AG09319 (cell line): ENCODE results near the gene C2CD2.
A peak's percentile ranks its signal among the peaks of the same experiment; 100 is the strongest.
"Not testable (repeated sequence)": the region's sequence is repeated elsewhere in the genome, so short reads cannot be mapped to it uniquely, and the experiment has no call there.

Experiments used
- DNase-seq: peaks from one replicate; pipeline ENCODE4 v3.0.0-alpha.2; 2010; ENCODE audit warnings: low read depth; ENCODE audit errors: extremely low read depth
- TF ChIP-seq, protein P1 (sequence below): IDR thresholded peaks from 2 replicates; pipeline ENCODE4 v1.5.1; 2011; ENCODE audit warnings: low read depth, mild to moderate bottlenecking, inconsistent platforms, low read length, moderate library complexity

C2CD2 gene

DNA sequence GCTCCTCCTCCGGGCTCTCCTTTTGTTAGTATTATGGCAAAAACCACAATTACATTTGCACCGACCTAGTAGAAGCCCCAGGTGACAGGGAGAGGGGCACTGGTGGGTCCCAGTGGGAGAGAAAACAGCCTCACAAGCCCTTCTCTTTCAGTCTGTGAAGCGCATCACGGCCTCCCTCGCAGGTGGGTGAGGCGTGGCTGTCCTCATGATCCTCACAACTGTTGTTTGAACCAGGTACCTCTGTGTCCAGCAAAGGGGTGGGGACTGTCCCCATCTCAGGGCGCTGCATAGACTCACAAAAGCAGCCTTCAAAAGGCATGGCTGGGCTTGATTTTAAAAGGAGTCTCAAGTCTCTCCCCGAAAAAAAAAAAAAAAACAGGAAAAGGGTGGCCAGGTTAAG lies 7.9 kb upstream of the C2CD2 start:
- DNase-seq = no peak
- TF ChIP-seq, protein P1, sequence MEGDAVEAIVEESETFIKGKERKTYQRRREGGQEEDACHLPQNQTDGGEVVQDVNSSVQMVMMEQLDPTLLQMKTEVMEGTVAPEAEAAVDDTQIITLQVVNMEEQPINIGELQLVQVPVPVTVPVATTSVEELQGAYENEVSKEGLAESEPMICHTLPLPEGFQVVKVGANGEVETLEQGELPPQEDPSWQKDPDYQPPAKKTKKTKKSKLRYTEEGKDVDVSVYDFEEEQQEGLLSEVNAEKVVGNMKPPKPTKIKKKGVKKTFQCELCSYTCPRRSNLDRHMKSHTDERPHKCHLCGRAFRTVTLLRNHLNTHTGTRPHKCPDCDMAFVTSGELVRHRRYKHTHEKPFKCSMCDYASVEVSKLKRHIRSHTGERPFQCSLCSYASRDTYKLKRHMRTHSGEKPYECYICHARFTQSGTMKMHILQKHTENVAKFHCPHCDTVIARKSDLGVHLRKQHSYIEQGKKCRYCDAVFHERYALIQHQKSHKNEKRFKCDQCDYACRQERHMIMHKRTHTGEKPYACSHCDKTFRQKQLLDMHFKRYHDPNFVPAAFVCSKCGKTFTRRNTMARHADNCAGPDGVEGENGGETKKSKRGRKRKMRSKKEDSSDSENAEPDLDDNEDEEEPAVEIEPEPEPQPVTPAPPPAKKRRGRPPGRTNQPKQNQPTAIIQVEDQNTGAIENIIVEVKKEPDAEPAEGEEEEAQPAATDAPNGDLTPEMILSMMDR = no peak

DNA sequence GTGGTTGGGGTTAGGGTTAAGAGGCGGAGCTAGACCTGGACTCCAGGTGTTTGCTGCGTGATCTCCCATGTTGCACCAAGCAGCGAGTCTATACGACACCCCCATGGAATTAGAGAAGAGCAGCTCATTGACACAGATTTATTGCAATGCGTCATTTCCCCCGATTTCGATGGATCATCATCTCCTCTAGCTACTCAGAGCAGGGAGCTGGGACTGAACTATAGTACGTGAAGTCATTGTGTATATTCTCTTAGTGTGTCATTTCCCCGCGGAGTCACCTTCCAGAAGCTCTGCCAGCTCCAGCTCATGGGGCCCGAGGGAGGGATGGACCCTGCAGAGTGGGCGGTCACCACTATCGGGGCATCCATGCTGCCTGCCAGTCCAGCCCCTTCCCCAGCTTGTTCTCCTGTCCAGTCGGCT lies 7.5 kb upstream of the C2CD2 start:
- DNase-seq = no peak
- TF ChIP-seq, protein P1 = no peak

DNA sequence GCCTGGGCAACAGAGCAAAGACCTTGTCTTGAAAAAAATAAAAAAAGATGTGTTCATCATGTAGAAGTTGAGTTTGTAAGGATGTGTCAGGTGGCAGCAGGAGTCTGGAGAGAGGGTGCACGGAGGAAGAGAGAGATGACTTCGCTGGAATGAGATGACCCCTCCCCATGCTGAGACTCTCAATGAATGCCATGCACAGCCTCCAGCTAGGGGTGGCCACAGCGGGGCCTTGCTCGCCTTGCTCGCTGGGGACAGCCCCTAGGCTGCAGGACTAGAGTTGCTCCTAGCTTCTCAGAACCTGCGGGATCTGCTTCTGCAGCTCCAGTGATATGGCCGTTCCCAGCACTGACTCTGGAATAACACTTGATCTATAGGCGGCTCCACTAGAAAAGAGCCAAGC lies 6.6 kb upstream of the C2CD2 start:
- no peak for DNase-seq
- TF ChIP-seq, protein P1 = no peak

DNA sequence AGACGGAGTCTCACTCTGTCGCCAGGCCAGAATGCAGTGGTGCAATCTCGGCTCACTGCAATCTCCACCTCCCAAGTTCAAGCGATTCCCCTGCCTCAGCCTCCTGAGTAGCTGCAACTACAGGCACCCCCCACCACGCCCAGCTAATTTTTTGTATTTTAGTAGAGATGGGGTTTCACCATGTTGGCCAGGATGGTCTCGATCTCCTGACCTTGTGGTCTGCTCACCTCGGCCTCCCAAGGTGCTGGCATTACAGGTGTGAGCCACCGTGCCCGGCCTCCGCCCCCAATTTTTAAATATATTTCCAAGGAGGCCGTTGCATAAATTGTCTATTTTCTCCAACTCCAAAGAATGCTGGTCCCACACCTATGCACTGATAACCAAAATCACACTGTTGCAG lies 5.9 kb upstream of the C2CD2 start:
- not testable (repeated sequence) for DNase-seq

DNA sequence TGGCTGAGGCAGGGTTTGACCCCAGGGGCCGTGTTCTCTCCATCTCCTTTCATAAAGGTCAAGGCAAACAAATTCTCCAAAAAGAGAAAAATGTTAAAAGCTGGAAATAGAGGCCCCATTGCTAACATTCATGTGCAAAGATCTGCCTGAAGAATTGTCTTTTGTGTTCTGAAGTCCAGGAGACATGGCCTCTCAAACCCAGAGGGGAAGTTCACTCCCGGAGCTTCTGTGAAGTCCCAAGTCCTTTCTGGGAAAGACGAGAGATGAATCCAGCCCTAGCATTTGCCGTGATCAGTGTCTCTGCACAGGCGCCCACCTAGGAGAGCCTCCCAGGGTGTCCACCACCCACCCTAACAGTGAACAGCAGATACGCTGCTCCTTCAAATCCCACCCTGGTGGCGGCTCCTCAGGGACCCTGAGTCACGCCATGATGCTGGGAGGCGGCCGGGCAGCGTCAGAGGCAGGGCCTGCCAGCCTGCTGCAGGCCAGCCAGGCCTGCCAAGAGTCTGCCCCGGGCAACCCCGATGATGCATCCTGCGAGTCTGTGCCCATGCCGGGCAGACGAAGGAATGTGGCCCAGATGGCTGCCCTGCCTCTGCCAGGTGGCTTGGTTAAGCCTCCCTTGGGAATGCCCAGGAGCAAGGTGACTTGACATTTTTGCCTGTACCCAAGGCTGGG lies 5.2 kb upstream of the C2CD2 start:
- DNase-seq = no peak
- TF ChIP-seq, protein P1 = no peak

DNA sequence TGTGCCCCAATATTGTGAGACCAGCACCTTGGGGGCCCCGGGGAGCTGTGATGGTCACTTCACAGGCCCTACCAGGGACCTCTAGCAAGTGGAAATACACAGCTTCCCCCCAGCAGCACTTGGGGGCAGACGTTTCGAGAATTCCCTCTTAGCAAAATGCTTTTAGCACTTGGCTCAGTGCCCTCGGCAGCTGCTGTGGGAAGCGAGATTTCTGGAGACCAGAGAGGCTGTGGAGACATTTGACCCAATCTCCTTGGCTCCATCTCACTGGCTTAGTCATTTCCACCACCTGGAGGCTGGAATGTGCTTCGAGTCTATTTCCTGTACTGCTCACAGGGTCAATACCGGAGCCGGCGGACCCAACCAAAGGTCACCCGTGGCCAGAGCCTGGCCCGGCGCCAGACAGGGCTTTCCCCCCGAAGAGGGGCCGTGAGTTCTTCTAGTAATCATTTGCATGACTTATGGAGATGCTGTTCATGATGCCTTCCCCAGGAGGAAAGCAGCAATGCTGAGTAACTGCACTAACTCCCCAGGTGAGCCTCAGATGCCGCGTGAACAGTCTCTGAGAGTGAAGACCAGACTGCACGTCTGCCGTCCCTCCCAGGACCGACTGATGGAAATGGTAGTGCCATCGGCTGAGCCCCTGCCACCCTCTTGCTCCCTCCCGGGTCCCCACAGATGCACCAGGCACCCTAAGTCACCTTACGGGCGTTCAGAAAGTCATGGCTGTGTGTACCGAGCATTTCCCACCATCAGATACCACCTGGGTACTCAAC lies 4.4 kb upstream of the C2CD2 start:
- peak; percentile 49 for DNase-seq
- TF ChIP-seq, protein P1 = peak; percentile 31

DNA sequence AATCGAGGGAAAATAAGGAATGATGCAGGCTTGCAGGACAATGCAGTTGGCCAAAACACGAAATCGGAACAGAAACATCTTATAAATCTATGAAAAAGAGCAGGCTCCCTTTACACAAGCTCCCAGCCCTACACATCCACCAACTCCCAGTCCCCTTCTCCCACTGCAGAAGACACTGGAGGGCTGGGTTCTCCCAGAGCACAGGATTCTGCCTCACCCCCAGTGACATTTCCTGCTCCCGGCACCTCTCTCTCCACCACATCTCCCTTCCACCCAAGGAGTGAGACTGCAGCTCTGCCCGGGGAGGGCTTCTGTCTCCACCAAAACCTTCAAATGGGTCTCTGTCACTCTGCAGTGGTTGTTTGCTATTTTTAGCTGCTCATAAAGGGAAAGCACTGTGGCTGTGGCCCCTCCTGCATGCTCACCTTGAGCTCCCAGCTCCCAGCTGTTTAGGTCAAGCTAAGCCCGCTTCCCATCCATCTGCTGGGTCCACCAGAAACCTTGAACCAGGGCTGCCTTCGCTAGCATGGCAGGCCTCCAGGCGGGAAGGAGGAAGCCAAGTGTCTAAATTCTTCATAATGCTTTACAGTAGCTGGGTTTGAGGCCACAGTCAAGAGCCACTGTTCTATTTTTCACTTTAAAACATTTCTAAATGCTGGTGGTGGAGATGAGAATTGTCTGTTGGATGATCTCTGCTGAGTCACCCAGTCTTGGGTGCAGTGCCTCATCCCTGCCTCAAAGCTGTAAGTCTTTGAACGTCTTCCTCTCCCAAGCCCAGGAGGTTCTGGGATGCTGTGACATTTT lies 3.3 kb upstream of the C2CD2 start:
- TF ChIP-seq, protein P1 = no peak
- DNase-seq = no peak
